HG03108 (cell line): Measurements from ENCODE around the gene THAP11.
"Not testable (repeated sequence)": the region's sequence is repeated elsewhere in the genome, so short reads cannot be mapped to it uniquely, and the experiment has no call there.

Experiments used
- ATAC-seq: cut with Tn5 transposase; IDR thresholded peaks from one replicate; pipeline ENCODE4 v1.9.1; 2021; ENCODE audit warnings: moderate library complexity; ENCODE audit not compliant: unreplicated experiment

The THAP11 gene

DNA sequence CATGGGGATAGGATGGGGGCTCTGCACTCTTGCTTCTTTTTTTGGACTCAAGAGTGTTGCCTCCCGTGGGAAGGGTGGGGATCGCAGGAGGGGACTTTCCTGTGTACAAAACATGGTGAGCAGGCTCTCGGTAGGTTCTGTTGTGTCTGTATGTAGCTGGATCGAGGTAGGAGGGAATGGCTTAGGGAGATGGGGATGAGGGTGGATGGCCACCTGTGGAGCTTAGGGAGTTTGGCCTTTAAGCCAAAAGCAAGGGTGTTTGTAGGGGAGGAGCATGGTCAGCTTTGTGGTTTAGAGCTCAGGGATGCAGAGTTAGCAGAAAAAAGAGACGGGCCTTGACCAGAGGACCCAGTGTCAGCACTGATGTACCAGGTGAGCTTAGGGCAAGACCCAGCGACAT is 19.8 kb downstream of the THAP11 start:
- no peak for ATAC-seq

DNA sequence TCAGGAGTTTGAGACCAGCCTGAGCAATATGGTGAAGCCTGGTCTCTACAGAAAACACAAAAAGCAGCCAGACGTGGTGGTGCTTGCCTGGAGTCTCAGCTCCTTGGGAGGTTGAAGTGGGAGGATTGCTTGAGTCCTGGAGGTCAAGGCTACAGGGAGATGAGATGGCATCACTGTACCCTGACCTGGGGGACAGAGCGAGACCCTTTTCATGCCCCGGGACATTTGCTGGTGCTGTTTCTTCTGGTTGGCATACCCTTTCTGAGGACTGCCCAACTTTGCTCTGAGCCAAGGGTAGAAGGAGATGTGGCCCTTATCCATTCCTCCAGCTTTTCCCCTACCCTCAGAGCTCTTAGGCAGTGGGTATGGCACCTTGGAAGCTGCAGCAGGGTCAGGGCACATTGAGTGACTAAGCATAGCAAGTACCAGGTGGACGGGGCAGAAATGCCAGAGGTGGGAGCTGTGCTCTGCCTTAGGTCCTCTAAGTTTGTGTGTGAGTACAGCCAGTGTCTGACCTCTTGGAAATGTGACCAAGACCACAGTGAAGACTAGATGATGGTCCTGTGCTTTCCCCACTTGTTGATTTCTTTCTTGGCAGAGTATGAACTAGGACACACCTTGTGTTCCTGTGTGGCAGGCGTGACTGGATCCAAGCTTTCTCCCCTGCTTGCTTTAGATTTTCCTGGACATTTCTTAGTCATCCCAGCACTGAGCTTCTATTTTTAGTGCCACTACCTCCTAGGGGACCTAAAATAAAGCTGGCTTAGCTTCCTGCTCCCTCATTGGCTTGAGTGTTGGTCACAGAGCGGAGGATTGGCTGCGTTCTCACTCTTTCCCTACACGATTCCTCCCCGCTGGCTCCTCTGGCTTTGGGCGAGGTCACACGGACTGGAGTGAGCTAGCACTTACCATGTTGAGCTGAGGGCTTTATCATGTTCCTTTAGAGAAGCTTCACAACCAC is 20.8 kb downstream of the THAP11 start:
- ATAC-seq, result no peak

DNA sequence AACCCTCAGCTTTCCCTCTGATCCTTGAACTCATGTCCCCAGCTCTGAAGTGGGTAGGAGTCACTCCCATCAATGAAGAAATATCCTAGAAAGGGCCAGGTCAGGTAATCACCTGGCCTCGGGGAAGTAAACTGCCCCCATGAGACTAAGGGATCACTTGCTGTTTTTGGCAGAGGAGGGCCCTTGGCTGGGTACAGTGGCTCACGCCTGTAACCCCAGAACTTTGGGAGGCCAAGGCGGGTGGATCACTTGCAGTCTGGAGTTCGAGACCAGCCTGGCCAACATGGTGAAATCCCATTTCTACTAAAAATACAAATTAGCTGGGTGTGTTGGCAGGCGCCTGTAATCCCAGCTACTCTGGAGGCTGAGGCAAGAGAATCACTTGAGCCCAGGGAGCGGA is 21.9 kb downstream of the THAP11 start:
- not testable (repeated sequence) for ATAC-seq

DNA sequence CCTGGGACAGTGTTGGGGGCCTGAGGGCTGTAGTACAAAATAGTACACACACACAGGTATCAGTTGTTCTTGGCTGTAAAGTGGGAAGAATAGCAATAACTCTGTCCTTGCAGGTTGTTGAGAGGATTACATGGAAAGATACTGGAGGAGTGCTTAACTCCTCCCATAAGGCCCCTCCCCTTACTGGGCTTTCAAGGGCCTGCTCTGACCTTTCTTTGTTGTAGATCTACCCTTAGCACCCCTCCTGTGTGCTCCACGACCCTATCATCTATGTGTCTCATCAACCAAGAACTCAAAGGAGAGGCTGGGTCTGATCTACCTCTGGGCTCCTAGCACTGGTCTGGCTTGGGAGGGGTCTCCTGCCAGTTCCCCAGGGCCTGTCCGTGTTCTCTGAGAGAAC is 22.5 kb downstream of the THAP11 start:
- ATAC-seq, result no peak

DNA sequence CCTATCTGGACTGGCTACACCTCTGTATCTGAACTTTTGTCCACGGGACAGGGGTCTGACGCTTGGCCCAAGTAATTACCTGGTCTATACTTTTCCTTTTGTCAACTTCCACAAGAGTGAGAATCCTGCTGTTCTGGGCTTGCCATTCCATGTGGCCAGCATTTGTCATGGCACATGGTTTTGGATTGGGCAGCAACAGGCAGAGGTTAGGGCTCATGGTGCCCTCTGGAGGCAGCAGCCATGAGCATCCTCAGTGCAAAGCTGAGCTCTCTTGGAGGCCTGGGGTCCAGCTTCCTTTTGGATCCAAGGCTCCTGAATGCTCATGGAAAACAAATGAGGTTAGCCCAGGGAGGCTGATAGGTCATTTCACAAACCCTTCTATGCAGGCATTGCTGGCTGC is 23.2 kb downstream of the THAP11 start:
- no peak for ATAC-seq

DNA sequence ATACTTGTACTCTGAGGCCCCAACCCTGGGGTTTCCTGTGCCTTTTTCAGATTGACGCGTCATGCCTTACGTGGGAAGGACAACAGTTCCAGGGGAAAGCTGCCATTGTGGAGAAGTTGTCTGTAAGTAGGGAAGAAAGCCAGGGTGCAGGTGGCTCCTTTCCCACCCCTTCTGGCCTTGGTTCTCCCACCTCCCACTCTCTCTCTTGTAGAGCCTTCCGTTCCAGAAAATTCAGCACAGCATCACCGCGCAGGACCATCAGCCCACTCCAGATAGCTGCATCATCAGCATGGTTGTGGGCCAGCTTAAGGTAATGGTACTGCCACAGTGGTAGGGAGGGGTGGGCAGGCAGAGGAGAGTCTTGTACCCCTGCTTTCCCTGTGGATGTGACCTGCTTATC is 26.2 kb downstream of the THAP11 start:
- ATAC-seq, result no peak

DNA sequence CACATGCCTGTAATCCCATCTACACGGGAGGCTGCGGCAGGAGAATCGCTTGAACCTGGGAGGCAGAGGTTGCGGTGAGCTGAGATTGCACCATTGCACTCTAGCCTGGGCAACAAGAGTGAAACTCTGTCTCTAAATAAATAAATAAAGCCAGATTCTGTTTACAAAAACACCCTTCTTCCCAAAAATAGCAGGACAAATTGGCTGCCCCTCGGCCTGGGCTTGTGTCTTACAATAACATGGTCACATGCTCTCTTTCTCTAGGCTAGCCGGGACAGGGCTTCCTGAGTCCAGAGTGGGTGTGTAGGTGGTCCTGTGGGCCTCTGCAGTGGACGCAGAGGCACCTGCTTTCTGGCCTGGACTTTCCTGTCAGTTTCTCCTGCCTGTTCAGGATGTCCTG is 27.5 kb downstream of the THAP11 start:
- no peak for ATAC-seq

DNA sequence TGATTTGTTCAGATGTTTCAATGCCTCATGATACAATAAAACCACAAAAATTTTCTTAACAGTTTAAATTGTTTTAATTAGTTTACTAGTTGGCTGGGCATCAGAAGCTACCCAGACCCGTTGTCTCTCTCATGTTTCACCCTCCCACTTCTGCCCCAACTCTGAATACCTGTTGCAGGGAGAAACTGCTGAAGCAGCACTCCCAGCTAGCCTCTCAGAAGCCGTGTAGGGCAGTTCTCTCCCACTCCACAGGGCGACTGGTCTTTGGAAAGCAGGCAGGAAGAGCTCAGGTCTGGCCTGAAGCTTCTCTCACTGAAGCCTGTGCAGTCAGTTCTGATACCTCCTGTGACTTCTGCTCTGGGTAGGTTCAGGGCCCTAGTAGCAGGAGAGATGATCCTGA is 29.1 kb downstream of the THAP11 start:
- ATAC-seq, result no peak

DNA sequence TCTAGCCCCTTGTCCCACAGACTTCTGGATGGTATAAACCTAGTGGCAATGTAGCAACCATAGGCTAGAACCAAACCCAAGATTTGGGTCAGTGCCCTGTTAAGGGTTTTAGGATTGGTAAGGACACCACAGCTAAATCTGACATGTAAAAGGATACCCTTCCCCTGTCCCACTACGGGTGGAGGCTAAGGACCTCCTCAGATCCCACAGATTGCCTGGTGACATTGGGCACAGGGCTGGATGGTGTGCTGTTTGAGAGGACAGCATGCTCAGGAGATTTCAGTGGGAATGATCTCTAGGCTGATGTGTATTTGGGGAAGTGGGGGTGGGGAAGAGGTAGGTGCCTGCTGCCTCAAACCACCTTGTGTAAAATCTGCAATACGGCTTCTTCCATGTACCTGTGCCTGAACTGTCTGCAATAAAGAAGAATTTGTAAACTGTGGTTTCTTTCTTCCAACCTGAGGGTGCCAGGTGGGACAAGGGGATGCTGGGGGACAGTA is 30.1 kb downstream of the THAP11 start:
- no peak for ATAC-seq

DNA sequence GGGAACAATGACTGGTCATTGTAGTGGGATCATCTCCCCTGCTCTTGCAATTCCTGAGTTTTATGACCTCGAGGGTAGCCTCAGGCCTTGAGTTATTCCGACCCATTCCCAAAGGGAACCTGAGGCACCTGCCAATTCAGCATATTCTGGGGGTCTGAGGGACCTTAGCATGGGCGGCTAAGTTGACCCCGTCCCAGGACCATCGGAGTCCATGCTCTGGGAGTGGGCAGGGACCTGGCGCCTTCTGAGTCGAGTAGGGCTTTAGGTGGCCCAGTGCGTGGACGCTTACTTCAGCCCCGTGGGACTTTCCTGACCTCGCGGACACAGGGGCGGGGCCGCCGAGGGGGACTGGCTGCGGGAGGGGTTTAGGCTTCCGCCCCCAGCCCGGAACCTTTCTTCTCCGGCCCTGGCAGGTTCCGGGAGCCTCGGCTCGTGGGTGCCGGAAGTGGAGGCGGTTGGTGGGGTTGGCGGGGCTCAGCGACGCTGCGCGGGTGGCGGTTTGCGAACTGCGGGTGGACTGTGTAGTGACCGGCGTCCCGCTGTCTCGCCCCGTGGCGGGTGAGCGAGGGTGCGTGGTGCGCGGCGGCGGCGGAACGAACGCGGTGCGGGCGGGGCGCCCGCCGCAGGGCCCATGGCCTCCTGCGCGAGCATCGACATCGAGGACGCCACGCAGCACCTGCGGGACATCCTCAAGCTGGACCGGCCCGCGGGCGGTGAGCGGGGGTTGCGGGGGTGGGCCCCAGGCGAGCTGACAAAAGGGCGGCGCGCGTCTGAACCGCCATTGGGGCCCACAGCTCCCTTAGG is 30.7 kb downstream of the THAP11 start, which contains the start of gene EDC4:
TSS of gene EDC4 (plus strand) at position 422 of the 804 bp plus-strand sequence. CDS start at position 632, 210 bp downstream.
- ATAC-seq, result peak; percentile 78

DNA sequence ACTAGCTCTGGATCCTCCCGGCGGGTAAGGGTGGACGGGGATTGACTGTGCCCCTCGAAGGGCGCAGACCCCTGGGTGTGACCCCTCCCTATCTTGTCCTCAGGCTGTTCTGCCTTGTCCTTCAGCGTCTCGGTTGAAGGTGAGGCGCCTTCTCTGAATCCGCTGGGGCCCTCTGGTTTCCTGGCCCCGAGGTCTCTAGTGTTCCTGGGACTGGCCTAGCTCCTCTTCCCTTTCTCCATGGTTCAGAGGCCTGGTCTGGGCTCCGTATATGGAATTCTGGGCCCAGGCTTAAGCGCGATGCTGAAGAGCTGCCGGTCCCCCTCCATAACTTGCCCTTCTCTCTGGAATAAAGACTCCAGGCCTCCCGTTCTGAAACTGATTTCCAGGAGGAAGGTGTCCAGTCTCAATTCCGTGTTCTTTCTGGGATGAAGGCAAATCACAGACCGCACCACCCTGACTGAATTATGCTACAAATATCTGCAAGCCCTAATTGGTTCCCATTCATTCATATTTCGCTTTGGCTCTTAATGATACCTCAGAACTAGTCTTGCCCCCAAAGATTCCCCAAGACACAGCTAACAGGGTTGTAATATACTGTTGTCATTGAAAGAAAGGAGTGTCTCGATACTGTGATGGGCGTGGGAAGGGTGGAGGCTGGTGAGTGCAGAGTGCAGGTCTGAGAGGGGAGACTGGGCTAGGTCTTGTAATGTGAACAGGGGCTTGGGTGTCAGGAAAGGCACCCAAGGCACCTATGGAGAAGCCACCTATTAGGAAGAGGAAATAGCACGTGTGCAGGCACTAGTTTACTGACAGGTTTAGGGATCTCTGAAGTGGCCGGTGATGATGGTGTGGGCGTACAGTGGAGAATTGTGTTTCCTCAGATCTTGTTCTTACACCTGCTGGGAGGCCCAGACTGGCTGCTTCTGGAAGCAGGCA is 31.6 kb downstream of the THAP11 start:
- ATAC-seq, result peak; percentile 1

DNA sequence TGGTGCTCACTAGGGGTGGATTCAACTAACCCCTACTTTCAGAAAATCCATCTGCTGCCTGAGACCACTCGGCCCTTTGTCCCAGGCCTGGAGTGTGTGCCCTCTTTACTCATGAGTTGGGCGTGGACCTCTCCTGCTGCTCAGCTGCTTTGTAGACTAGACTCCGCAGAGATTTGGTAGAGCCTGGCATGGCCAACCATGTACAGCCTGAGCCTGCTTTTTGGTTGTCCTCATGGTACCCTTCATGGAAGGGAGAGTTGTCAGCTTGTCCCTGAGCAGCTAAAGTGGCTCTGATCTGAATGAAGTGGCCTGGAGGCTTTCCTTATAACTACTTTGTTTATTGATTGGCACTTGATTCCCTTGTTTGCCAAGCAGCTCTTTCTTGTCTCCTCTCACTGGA is 32.3 kb downstream of the THAP11 start:
- no peak for ATAC-seq

DNA sequence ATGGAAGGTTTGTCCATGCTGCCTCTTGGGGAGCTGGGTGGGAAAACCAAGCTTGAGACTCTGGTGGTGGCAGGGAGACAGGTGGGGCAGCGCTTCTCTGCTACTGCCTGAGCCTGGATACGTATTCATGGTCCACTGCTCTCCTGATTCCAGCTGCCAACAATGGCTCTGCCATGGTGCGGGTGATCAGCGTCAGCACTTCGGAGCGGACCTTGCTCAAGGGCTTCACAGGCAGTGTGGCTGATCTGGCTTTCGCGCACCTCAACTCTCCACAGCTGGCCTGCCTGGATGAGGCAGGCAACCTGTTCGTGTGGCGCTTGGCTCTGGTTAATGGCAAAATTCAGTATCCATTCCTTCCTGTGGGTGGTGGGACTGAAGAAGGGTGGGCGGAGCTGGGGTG is 34.9 kb downstream of the THAP11 start:
- no peak for ATAC-seq

DNA sequence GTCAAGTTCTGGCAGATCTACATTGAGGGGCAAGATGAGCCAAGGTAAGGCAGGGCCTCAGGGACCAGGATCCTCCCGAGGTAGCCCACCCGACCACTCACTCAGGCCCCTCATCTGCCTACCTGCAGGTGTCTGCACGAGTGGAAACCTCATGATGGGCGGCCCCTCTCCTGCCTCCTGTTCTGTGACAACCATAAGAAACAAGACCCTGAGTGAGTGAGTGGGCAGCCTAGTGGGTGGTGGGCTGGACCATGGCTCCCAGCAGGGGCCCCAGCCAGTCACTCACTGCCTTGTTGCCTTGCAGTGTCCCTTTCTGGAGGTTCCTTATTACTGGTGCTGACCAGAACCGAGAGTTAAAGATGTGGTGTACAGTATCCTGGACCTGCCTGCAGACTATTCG is 36.1 kb downstream of the THAP11 start:
- ATAC-seq, result no peak

DNA sequence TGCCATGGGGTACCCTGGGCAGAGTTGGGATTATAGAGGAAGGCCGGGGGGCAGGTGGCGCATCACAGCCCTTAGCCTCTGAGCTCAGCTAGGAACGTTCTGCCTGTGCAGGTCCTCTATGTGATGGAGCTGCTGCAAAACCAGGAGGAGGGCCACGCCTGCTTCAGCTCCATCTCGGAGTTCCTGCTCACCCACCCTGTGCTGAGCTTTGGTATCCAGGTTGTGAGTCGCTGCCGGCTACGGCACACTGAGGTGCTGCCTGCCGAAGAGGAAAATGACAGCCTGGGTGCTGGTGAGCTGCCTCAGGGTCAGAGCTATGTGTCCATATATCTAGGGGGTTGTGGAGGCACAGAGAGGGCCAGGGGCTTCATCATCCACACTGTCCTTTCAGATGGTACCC is 36.7 kb downstream of the THAP11 start:
- no peak for ATAC-seq

DNA sequence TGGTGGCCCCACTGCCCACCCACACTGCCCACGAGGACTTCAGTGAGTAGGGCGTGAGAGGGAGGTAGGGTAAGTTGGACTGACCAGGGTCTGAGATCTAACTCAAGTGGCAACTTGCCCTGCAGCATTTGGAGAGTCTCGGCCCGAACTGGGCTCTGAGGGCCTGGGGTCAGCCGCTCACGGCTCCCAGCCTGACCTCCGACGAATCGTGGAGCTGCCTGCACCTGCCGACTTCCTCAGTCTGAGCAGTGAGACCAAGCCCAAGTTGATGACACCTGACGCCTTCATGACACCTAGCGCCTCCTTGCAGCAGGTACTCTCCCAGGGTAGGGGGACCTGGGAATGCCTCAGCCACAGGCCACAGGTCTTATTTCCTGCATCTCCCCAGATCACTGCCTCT is 37.3 kb downstream of the THAP11 start:
- ATAC-seq, result no peak

DNA sequence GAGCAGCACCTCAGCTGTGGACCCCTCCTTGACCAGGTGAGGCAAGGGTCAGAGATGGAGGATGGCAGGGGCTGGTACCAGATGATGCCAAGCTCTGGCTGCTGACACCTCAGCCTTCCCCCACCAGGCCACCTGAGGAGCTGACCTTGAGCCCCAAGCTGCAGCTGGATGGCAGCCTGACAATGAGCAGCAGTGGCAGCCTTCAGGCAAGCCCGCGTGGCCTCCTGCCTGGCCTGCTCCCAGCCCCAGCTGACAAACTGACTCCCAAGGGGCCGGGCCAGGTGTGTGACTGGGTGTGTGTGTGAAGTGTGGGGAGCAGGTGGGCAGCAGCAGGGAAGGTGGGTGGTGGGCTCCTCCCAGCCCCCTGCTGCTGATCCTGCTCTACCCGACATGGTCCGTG is 37.8 kb downstream of the THAP11 start:
- ATAC-seq, result no peak

DNA sequence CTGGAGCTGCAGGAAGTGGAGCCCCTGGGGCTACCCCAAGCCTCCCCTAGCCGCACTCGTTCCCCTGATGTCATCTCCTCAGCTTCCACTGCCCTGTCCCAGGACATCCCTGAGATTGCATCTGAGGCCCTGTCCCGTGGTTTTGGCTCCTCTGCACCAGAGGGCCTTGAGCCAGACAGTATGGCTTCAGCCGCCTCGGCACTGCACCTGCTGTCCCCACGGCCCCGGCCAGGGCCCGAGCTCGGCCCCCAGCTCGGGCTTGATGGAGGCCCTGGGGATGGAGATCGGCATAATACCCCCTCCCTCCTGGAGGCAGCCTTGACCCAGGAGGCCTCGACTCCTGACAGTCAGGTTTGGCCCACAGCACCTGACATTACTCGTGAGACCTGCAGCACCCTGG is 38.5 kb downstream of the THAP11 start:
- no peak for ATAC-seq

DNA sequence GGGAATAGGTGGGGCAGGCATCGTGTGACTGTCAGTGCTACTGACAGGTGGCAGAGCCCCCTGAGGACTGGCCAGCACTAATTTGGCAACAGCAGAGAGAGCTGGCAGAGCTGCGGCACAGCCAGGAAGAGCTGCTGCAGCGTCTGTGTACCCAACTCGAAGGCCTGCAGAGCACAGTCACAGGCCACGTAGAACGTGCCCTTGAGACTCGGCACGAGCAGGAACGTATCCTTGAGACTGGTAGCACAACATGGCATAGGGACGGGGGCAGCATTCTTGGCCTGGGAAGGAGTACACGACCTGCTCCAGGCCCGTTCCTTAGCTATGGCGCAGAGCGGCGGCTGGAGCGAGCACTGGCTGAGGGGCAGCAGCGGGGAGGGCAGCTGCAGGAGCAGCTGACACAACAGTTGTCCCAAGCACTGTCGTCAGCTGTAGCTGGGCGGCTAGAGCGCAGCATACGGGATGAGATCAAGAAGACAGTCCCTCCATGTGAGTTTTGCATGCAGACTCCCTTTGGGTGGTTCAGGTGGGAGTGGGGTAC is 39.6 kb downstream of the THAP11 start:
- no peak for ATAC-seq

DNA sequence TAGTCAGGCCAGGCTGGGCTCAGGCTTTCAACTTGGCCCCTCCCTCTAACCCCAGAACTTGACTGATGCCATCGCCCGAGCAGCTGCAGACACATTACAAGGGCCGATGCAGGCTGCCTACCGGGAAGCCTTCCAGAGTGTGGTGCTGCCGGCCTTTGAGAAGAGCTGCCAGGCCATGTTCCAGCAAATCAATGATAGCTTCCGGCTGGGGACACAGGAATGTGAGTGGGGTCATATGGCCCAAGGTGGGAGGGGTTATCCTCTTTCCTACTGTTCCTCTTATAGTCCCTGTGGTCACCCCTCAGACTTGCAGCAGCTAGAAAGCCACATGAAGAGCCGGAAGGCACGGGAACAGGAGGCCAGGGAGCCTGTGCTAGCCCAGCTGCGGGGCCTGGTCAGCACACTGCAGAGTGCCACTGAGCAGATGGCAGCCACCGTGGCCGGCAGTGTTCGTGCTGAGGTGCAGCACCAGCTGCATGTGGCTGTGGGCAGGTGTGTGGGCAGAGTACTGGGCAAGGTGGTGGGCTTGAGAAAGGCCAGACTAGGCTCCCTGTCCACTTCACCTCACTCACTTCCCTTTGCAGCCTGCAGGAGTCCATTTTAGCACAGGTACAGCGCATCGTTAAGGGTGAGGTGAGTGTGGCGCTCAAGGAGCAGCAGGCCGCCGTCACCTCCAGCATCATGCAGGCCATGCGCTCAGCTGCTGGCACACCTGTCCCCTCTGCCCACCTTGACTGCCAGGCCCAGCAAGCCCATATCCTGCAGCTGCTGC is 40.4 kb downstream of the THAP11 start:
- ATAC-seq, result no peak
